Measurements from ENCODE around the gene TIAM2.
A peak's percentile ranks its signal among the peaks of the same experiment; 100 is the strongest.
"Not testable (repeated sequence)": the region's sequence is repeated elsewhere in the genome, so short reads cannot be mapped to it uniquely, and the experiment has no call there.

Gene TIAM2

DNA sequence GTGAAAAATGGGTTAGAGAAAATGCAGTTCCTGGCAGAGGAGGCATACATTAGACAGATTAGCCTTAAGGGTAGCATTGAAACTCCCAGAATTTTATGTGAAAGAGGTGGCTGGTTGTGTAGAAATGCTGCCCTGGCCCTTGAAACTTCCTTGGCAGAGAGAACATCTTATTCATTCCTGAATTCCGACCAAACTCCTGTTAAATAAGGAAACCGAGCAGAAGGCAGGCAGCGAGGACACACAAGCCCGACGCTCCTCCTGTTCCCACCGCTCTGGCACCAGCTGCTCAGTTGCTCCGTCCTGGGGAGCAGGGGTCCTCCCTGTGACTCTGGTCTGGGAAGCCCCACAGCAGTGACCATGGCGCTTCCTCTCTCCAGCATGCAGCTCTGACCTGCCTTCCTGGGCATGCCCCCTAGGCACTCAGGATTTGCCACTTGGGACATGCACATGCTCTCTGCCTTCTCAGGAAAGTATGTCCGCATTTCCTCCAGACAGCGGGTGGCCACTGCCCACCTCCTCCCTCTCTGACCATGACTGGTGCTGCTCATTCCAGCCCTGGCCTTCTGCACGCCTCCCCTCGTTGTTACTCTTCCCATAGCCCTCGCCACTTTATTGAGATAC is 233.5 kb downstream of the TIAM2 start:
- no peak for DNase-seq (ENCODE audit: low read depth in 2 of 2)

DNA sequence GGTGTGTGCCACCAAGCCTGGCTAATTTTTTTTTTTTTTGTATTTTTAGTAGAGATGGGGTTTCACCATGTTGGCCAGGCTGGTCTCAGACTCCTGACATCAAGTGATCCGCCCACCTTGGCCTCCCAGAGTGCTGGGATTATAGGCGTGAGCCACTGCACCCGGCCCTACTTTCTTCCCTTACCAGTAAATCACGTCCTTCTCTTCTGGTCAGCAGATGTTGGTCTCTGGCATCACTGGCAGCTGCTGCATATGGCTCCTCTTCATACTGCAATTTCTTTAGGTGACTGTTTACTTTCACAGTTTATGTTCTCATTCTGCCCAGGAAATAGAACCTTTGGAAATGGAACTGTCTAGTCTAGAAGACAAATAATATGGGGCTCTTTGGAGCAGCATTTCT is 235.9 kb downstream of the TIAM2 start:
- not testable (repeated sequence) for DNase-seq (ENCODE audit: low read depth in 2 of 2)

GRCh38 chr6:155232848-155233247 is 237.7 kb downstream of the TIAM2 start:
- no peak for DNase-seq (ENCODE audit: low read depth in 2 of 2)

DNA sequence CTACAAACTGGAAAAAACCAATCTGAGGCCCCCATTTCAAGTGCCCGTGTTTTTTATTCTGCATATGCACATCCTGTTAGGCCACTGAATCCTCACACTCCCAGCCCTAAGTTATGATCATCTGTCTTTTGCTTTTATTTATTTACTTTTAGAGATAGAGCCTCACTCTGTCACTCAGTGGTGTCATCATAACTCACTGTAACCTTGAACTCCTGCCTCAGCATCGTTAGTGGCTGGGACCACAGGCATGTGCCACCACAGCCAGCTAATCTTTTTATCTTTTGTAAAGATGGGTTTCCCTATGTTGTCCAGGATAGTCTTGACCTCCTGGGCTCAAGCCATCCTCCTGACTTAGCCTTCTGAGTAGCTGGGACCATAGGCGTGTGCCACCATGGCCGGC is 239.1 kb downstream of the TIAM2 start:
- DNase-seq (ENCODE audit: low read depth in 2 of 2) = no peak

GRCh38 chr6:155234687-155235086 is 239.6 kb downstream of the TIAM2 start:
- no peak for DNase-seq (ENCODE audit: low read depth in 2 of 2)

DNA sequence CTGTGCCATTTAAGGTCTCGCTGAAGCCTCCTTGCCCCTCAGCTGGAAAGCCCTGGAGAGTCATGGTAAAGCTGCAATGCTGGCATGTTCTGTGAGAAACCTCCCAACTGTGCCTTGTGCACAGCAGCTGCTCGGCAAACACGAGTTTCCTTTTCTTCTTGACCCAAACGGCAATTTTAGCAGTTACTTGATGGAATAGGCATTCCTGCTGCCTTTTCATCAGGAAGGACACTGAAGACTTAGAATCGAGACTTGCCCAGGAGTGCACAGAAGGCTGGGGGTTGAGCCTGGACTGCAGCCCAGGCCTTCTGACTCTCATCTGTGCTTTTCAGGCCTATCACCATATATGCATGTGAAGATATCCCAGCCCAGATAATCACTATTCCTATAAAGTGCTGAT is 240.0 kb downstream of the TIAM2 start:
- DNase-seq (ENCODE audit: low read depth in 2 of 2) = no peak

DNA sequence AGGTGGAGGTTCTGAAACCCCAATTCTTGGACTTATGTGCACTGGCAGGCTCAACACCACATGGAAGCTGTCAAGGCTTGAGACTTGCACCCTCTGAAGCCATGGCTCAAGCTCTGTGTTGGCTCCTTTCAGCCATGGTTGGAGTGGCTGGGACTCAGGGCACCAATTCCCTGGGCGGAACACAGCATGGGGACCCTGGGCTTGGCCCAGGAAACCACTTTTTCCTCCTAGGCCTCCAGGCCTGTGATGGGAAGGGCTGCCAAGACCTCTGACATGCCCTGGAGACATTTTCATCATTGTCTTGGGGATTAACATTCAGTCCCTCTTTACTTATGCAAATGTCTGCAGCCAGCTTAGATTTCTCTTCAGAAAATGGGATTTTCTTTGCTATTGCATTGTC is 242.5 kb downstream of the TIAM2 start:
- DNase-seq (ENCODE audit: low read depth in 2 of 2) = no peak

DNA sequence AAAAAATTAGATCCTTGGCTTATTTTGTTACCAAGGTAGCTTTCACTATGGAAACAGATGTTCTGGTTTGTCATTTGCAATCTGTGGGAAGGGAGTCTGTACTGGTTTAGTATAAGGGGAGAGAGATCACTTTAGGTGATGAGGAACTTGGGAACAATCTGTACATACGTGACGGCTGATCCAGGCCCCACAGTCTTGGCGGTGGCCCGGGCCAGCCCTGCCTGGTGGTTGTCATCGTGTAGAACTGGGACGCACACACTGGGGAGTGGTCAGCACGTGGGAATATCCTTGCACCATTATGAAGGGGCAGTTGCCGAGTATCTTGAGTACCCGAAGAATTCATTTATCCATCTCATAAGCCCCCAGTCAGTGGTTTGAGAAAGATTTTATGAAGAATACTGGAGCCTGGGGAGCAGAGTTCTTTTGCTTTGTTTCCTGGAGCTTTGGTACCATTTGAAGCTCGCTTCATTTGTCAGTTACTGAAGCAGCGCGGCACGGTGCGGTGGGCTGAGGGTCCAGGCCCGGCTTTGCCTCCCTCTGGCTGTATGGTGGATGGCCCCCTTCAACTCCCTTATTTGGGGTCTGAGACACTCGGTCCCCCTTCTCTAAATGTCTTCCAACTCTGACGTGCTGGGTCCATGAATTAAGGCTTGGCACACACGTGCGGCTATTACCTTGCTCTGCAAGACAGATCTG is 245.9 kb downstream of the TIAM2 start:
- no peak for DNase-seq (ENCODE audit: low read depth in 2 of 2)

- DNase-seq (ENCODE audit: low read depth in 2 of 2) = no peak
These were observed 246.9 kb downstream of the TIAM2 start for GRCh38 chr6:155241966-155242365.

DNA sequence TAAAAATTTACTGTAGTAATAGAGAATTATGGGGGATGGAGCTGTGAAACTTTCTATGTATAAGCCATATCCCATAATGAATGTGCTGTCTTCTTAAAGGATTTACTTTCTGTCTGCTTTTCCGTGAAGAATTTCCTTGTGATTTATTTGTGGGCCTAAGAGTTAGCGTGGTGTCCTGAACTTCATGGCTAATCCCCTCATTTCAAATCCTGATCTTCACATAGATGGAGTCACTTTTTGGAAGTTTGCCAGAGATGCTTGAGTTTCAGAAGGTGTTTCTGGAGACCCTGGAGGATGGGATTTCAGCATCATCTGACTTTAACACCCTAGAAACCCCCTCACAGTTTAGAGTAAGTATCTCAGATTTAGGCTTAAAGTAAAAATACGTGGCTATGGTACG is 249.3 kb downstream of the TIAM2 start:
- no peak for DNase-seq (ENCODE audit: low read depth in 2 of 2)

- DNase-seq (ENCODE audit: low read depth in 2 of 2) = no peak
These were observed 250.1 kb downstream of the TIAM2 start for GRCh38 chr6:155245193-155245592.

GRCh38 chr6:155245831-155246230 is 250.7 kb downstream of the TIAM2 start:
- no peak for DNase-seq (ENCODE audit: low read depth in 2 of 2)

GRCh38 chr6:155246825-155247224 is 251.7 kb downstream of the TIAM2 start:
- DNase-seq (ENCODE audit: low read depth in 2 of 2) = no peak

GRCh38 chr6:155247618-155248007 is 252.5 kb downstream of the TIAM2 start:
- no peak for DNase-seq (ENCODE audit: low read depth in 2 of 2)

DNA sequence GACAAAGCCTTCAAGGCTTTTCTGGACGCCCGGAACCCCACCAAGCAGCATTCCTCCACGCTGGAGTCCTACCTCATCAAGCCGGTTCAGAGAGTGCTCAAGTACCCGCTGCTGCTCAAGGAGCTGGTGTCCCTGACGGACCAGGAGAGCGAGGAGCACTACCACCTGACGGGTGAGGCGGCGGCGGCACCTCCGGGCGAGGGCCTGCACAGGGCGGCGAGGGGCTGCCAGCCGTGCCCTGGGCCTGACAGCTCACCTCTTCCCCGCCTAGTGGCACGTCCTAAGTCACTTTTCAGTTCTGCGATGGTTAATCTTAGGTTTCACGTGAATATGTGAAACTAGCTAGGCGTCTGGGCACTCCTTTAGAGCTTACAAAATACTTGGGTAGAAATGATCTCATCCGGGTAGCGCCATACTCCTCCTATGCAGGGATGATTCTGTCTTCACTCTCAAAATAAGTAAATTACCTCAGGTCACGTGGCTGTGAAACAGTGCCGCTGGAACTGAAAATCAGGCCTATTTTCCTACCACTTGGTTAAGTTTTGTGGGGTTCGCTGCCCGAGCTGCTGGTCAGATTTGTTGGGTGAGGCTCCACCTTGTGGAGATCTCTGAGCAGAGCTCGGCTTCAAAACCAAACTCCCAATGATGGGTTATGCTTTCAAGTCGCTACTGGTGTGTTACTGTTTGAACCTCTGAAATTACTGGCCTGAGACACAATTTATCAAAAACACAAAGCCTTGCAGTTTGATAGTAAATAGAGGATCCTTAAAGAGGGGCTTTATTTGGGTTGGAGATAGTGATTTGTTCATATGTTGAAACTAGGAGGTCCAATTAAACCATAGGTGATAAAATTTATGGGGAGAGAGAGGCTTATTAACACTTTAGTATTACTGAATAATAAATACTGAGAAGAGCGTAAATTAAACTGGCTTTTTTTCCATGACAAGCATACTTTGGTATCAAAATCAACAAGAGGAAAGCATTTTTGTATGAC is 253.2 kb downstream of the TIAM2 start:
- peak in 1 of 2 donors; percentile 14 for DNase-seq (ENCODE audit: low read depth in 2 of 2)

DNA sequence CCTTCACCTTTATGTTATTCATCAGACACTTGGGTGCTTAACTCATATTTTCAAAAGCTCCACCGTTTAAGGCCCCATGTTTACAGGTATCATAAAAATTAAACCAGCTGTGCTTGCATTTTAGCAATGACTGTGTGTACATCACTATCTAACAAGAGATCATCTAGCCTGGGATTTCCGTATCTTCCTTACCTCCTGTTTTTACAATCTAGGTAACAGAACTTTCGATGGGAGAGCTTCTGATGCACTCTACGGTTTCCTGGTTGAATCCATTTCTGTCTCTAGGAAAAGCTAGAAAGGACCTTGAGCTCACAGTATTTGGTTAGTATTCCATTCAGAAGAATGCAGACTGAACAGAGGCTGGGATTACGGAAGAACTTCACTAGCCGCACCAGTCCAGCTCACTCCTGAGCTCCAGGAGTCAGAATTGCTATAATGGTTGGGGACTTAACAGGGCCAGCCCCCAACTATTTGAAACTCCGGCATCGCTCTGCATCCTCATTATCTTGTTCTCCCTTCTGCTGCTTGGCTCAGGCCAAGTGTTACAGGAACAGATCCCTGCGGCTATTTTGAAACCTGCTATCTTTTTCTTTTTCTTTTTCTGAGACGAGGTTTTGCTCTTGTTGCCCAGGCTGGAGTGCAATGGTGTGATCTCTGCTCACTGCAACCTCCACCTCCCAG is 255.7 kb downstream of the TIAM2 start:
- DNase-seq (ENCODE audit: low read depth in 2 of 2) = no peak

- no peak for DNase-seq (ENCODE audit: low read depth in 2 of 2)
These were observed 257.5 kb downstream of the TIAM2 start for GRCh38 chr6:155252581-155252980.

DNA sequence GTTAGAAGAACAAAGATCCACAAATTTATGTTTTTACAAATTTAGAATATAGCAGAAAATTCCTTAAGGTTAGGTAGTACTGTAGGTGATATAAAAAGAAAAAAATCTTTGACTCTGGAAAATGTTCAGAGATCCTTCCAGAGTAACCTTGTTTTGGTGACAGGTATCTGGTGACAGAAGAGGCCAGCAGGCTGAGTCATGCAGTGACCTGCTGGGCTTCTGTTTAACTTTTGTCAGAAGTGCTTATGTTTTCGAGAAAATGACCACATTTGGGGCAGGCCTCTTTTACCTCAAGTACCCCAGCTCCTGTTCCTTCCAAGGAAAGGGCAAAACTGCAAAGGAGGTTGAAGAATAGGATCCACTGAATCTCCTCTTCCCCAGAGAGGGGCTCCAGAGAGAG is 258.2 kb downstream of the TIAM2 start:
- no peak for DNase-seq (ENCODE audit: low read depth in 2 of 2)

GRCh38 chr6:155254139-155254538 is 259.0 kb downstream of the TIAM2 start:
- DNase-seq (ENCODE audit: low read depth in 2 of 2) = no peak

DNA sequence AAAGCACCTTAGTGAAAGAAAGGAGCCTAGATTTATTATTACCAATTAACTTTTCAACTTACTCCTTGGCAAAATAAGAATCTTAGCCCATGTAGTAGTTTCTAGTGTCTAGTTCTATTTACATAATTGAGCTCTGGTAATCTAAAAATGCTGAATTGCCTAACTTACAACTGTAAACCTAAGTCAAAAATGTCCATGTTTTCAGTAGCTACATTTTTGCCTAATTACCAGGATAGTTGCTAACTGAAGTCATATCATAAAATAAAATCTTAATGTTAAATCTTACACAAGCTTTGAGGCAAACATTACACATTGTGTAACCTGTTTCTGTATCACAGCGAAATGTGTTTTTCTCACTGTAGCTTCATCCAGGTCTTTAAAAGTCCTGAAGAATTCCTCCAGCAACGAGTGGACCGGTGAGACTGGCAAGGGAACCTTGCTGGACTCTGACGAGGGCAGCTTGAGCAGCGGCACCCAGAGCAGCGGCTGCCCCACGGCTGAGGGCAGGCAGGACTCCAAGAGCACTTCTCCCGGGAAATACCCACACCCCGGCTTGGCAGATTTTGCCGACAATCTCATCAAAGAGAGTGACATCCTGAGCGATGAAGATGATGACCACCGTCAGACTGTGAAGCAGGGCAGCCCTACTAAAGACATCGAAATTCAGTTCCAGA is 261.1 kb downstream of the TIAM2 start:
- DNase-seq (ENCODE audit: low read depth in 2 of 2) = no peak

GRCh38 chr6:155257796-155258195 is 262.7 kb downstream of the TIAM2 start:
- no peak for DNase-seq (ENCODE audit: low read depth in 2 of 2)

Data from stimulated activated CD4-positive, alpha-beta T cell treated with anti-CD3 and anti-CD28 coated beads, Interleukin-1b, Interleukin-23, amount 100 ng/mL, for 4 hours (primary cell).